Left colon (tissue), 2 donors: ENCODE results near the gene PIEZO1. TPM values are rescaled to one million over a fixed set of nuclear protein-coding genes. Genes with fewer than 3 reads are reported as not detected.

Experiments used
- ATAC-seq: fragments of 200-7000 bp; cut with Tn5 transposase; one replicate; pipeline ENCODE4 v1.9.1; 2020; ENCODE audit warnings: mild to moderate bottlenecking, moderate library complexity
- DNase-seq, 2 donors: peaks; one replicate each; pipeline ENCODE4 v3.0.0-alpha.2; 2020
- intact Hi-C, 2 donors: fragments of 100-400 bp; cut with DNase I in 1 of 2; cut with micrococcal nuclease in 1 of 2; formaldehyde crosslinking; loops; one replicate each; pipeline versions ENCODE4 v1.11.2 to v1.14.0; 2022; cut with DNase I, micrococcal nuclease
- total RNA-seq, 2 donors: library from RNA; stranded (reverse); fragmentation: NEBNext Ultra II Directional; extraction: Animal tissue kit (Norgen Biotek cat#: 25700); gene quantifications; one replicate each; pipeline ENCODE4 v1.2.1, GENCODE V29; 2021
- donor health status: DM: no; HTN: no; CAD: no.
- donor health status: DM: yes; HTN: yes; CAD: no.

Gene PIEZO1
- total RNA-seq, 2 donors from 2014 or later, result 118 to 146 TPM

GRCh38 chr16:88819126-88819525 lies 34.1 kb upstream of the PIEZO1 start:
- DNase-seq, result no peak
- no peak for ATAC-seq
- intact Hi-C loops, result no loop called here

GRCh38 chr16:88818575-88818874 lies 33.5 kb upstream of the PIEZO1 start:
- no peak for DNase-seq
- intact Hi-C loops, result no loop called here
- no peak for ATAC-seq

GRCh38 chr16:88817785-88818574 lies 33.0 kb upstream of the PIEZO1 start:
- ATAC-seq (no peak), DNase-seq (no peak)
- intact Hi-C loops, result no loop called here

GRCh38 chr16:88816736-88817535 lies 31.9 kb upstream of the PIEZO1 start:
- DNase-seq (no peak), ATAC-seq (no peak)
- intact Hi-C loops, result no loop called here

- intact Hi-C loops, result no loop called here
- ATAC-seq (no peak), DNase-seq (peak in 1 of 2 donors; percentile 63)
Measured at GRCh38 chr16:88815901-88816589, 31.0 kb upstream of the PIEZO1 start.

- DNase-seq (no peak), ATAC-seq (no peak)
- intact Hi-C loops, result no loop called here
Measured at GRCh38 chr16:88815227-88815626, 30.2 kb upstream of the PIEZO1 start.

GRCh38 chr16:88814144-88814502 lies 29.1 kb upstream of the PIEZO1 start:
- ATAC-seq (no peak), DNase-seq (no peak)
- intact Hi-C loops, result no loop called here

- intact Hi-C loops, result no loop called here
- ATAC-seq (no peak), DNase-seq (peak; percentile 37 to 44)
Measured at GRCh38 chr16:88813269-88814143, 28.5 kb upstream of the PIEZO1 start.

- DNase-seq (peak; percentile 46 to 56), ATAC-seq (no peak)
Measured at GRCh38 chr16:88812513-88813268, 27.7 kb upstream of the PIEZO1 start.

GRCh38 chr16:88811769-88812512 lies 26.9 kb upstream of the PIEZO1 start, which contains the start of gene APRT:
TSS of gene APRT (minus strand) at chr16:88811928. CDS start at chr16:88811899, 29 bp downstream.
- ATAC-seq (peak; percentile 83), DNase-seq (peak; percentile 93 to 96)

More at GRCh38 chr16:88812513-88813268, 27.7 kb upstream of the PIEZO1 start:
- intact Hi-C loops, result no loop called here

GRCh38 chr16:88810912-88811768 lies 26.1 kb upstream of the PIEZO1 start:
- intact Hi-C loops, result no loop called here
- DNase-seq, result peak; percentile 81 to 86
- peak; percentile 68 for ATAC-seq

More at GRCh38 chr16:88811769-88812512, 26.9 kb upstream of the PIEZO1 start, which contains the start of gene APRT:
- intact Hi-C loops, result no loop called here

- intact Hi-C loops, result no loop called here
- DNase-seq (no peak), ATAC-seq (no peak)
Measured at GRCh38 chr16:88810166-88810911, 25.3 kb upstream of the PIEZO1 start.

- DNase-seq, result peak in 1 of 2 donors; percentile 26
- intact Hi-C loops, result no loop called here
- no peak for ATAC-seq
Measured at GRCh38 chr16:88809676-88810165, 24.7 kb upstream of the PIEZO1 start.

GRCh38 chr16:88809068-88809675 lies 24.2 kb upstream of the PIEZO1 start:
- ATAC-seq (no peak), DNase-seq (no peak)
- intact Hi-C loops, result no loop called here
